Psoas muscle (tissue), 8 donors: ENCODE data around the gene MLEC. TPM values are rescaled to one million over a fixed set of nuclear protein-coding genes. Genes with fewer than 3 reads are reported as not detected.

Experiments
- ATAC-seq, 4 donors: fragments of 200-7000 bp; cut with Tn5 transposase; one replicate each; pipeline ENCODE4 v1.9.1; 2020; ENCODE audit warnings: moderate library complexity in 3 of 4, mild to moderate bottlenecking in 2 of 4
- DNase-seq, 2 donors: peaks; one replicate each; pipeline ENCODE4 v3.0.0-alpha.2; 2020
- H3K27ac ChIP-seq: fragments of 200-600 bp; one replicate; pipeline ENCODE4 v1.8.0; 2022
- H3K27me3 ChIP-seq, 3 donors: fragments of 200-600 bp in 1 of 3; one replicate each; pipeline versions ENCODE4 v1.6.1 to v1.8.0; 2013 to 2022; ENCODE audit warnings: low read length in 2 of 3, mild to moderate bottlenecking in 2 of 3, moderate library complexity in 1 of 3; ENCODE audit not compliant: insufficient read depth in 3 of 3
- H3K36me3 ChIP-seq, 2 donors: fragments of 200-600 bp in 1 of 2; one replicate each; pipeline versions ENCODE4 v1.6.1 to v1.8.0; 2013 to 2022; ENCODE audit warnings: low read depth in 1 of 2, mild to moderate bottlenecking in 1 of 2, moderate library complexity in 1 of 2; ENCODE audit not compliant: insufficient read depth in 1 of 2
- H3K4me1 ChIP-seq: fragments of 200-600 bp; one replicate; pipeline ENCODE4 v1.8.0; 2022
- H3K4me3 ChIP-seq: fragments of 200-600 bp; one replicate; pipeline ENCODE4 v1.8.0; 2022; ENCODE audit warnings: mild to moderate bottlenecking
- H3K9me3 ChIP-seq: fragments of 200-600 bp; one replicate; pipeline ENCODE4 v1.8.0; 2022
- WGBS, 3 donors: extraction: QIAGEN DNeasy Blood & Tissue Kit; methylation state at CpG; one replicate each; pipeline versions ENCODE4 v1.1.6 to v1.1.7; 2013; 5-methylcytosine and 5-hydroxymethylcytosine counted together
- intact Hi-C, 2 donors: fragments of 100-400 bp; cut with DNase I; formaldehyde crosslinking; loops; one replicate each; pipeline versions ENCODE4 v1.11.0 to v1.14.2; 2022
- polyA plus RNA-seq, 3 donors: library from polyadenylated mRNA; stranded (reverse); fragments of 200-250 nt; gene quantifications; one replicate each; pipeline ENCODE4 v1.2.3, GENCODE V29; 2013
- total RNA-seq, 4 donors: library from RNA; stranded (reverse); fragmentation: NEBNext Ultra II Directional in 2 of 4; extraction: Animal tissue kit (Norgen Biotek cat#: 25700) in 2 of 4; gene quantifications; one replicate each; pipeline versions ENCODE4 v1.2.1 to v1.2.4, GENCODE V29; 2021 to 2023
- TF ChIP-seq, protein P1 (sequence below): fragments of 200-600 bp; IDR thresholded peaks from one replicate; pipeline ENCODE4 v1.8.0; 2022; ENCODE audit warnings: antibody characterized with exemption
- donor health status: healthy with polysubstance abuse.
- donor health status: DM: no; HTN: no; CAD: no; lungs with moderate emphysema.
- donor health status: Bipolar disorder and iron deficiency.
- donor health status: healthy.
- donor health status: DM: yes; HTN: yes; CAD: no.
- donor health status: DM: no; HTN: no; CAD: no.
- donor health status: DM: no; HTN: no; CAD: no.
- donor health status: DM: yes; HTN: yes; CAD: no.

The MLEC gene
- total and polyA plus RNA-seq, 7 donors = 30.7 to 102 (median 60.1) TPM

DNA sequence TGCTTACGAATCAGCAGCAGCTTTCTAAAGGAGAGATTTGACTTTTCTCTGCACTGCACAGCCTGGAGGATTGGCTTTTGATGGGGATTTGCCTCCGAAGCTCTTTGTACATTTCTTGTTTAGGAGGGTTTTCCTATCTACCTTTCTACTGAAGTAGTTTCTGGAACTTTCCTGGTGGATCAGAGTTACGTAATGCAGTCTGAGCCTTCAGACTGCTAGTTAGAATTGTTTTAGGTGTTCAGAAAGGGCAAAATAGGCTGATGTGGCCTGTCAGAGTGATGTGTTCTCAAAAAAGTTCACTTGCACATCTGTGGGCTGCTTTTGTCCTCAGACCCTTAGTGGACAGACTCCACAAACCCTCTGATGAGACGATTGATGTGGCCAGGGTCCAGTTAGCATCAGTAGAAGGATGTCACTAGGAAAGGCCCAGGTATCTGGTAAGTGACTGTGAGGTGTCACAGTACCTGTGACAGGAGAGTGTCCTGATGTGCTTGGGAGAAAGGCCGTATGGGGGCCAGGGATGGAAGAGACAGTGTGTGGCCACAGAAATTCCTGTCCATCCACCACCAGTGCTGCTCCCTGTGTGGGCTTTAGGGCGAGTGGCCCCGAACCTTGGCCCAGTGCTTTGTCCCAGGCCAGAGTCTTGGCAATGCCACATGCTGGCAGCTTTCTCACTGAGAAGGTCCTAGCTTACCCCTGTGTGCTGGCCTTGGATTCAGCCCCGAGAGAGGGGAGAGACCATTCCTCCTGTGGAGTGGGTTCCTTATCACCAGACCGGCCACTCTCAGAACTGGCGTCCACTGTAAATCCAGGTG is 34.2 kb downstream of the MLEC start:
- H3K27me3 ChIP-seq = no peaks in the 10 kb centered on the region
- TF ChIP-seq, protein P1, sequence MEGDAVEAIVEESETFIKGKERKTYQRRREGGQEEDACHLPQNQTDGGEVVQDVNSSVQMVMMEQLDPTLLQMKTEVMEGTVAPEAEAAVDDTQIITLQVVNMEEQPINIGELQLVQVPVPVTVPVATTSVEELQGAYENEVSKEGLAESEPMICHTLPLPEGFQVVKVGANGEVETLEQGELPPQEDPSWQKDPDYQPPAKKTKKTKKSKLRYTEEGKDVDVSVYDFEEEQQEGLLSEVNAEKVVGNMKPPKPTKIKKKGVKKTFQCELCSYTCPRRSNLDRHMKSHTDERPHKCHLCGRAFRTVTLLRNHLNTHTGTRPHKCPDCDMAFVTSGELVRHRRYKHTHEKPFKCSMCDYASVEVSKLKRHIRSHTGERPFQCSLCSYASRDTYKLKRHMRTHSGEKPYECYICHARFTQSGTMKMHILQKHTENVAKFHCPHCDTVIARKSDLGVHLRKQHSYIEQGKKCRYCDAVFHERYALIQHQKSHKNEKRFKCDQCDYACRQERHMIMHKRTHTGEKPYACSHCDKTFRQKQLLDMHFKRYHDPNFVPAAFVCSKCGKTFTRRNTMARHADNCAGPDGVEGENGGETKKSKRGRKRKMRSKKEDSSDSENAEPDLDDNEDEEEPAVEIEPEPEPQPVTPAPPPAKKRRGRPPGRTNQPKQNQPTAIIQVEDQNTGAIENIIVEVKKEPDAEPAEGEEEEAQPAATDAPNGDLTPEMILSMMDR = no peak
- H3K27ac ChIP-seq = peak overlapping the region; percentile 83
- no peaks in the 10 kb centered on the region for H3K9me3 ChIP-seq
- intact Hi-C loops = no loop called here
- ATAC-seq (peak in 1 of 4 donors; percentile 6), DNase-seq (peak in 1 of 2 donors; percentile 58)
- 83 to 94% (median 86%) methylated on average over 10 of the region's 10 CpGs for WGBS, 3 donors
- no peak overlapping the region for H3K4me3 ChIP-seq
- H3K4me1 ChIP-seq = peaks cover 24% of the 10 kb centered on the region
- H3K36me3 ChIP-seq = peaks cover 14 to 81% of the 10 kb centered on the region in 2 donors

- peak overlapping the region; percentile 83 for H3K27ac ChIP-seq
- H3K27me3 ChIP-seq = no peaks in the 10 kb centered on the region
- intact Hi-C loops = no loop called here
- WGBS, 3 donors = 86 to 96% (median 96%) methylated on average over 3 of the region's 3 CpGs
- DNase-seq = no peak
- no peaks in the 10 kb centered on the region for H3K9me3 ChIP-seq
- peaks cover 30% of the 10 kb centered on the region for H3K4me1 ChIP-seq
- peaks cover 14 to 75% of the 10 kb centered on the region in 2 donors for H3K36me3 ChIP-seq
- TF ChIP-seq, protein P1 = no peak
- ATAC-seq = no peak
- H3K4me3 ChIP-seq = no peak overlapping the region
Observed at GRCh38 chr12:120721866-120722265, 34.9 kb downstream of the MLEC start.

- intact Hi-C loops = no loop called here
- DNase-seq (peak in 1 of 2 donors; percentile 11), ATAC-seq (no peak)
- TF ChIP-seq, protein P1 = no peak
- no peak overlapping the region for H3K27ac ChIP-seq
- whole genome bisulfite sequencing, 3 donors = 81 to 86% (median 86%) methylated on average over 2 of the region's 2 CpGs
- H3K36me3 ChIP-seq = peaks cover 14 to 75% of the 10 kb centered on the region in 2 donors
- no peaks in the 10 kb centered on the region for H3K9me3 ChIP-seq
- no peak overlapping the region for H3K4me3 ChIP-seq
- H3K27me3 ChIP-seq = no peaks in the 10 kb centered on the region
- peaks cover 36% of the 10 kb centered on the region for H3K4me1 ChIP-seq
Observed at GRCh38 chr12:120722784-120723183, 35.8 kb downstream of the MLEC start.

DNA sequence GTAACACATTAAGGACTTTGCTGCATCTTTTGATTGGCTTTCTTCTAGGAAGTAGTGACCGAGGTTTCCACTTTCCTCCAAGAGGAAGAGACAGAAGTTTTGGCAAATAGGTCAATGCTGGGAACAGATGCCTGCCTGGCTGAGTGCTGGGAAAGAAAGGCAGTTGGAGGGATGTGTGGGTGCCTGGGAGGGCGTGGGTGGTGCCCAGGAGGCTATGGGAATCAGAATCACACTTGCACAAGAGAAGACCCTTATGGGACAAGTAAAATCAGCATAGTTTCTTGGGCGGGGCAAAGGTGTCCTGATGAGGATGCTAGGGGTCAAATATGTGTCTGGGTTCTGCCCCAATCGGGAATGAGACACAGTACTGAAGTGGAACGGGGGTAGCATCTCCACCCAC is 37.8 kb downstream of the MLEC start:
- Histone ChIP-seq H3K27me3 (no peaks in the 10 kb centered on the region), H3K4me1 (peaks cover 35% of the 10 kb centered on the region), H3K27ac (no peak overlapping the region), H3K4me3 (no peak overlapping the region), H3K9me3 (no peaks in the 10 kb centered on the region), H3K36me3 (peaks cover 13 to 73% of the 10 kb centered on the region in 2 donors)
- ATAC-seq (no peak), DNase-seq (peak in 1 of 2 donors; percentile 35)
- intact Hi-C loops = loop anchor here (5.0 kb wide), 1 partner anchor 248 kb away; no protein-coding TSS in a partner anchor
- 53 to 67% (median 55%) methylated on average over 5 of the region's 5 CpGs for WGBS, 3 donors
- TF ChIP-seq, protein P1 = no peak
